HepG2 (cell line): ENCODE measurements around the gene TOGARAM1. TPM values are rescaled to one million over a fixed set of nuclear protein-coding genes. Genes with fewer than 3 reads are reported as not detected.

ENCODE experiments used
- ARID2 ChIP-seq: sonication (generic); formaldehyde crosslinking; IDR thresholded peaks from 2 replicates; pipeline ENCODE4 v1.8.1; 2022; ENCODE audit warnings: mild to moderate bottlenecking, missing genetic modification reagents, borderline replicate concordance
- EHMT2 ChIP-seq: fragments of 200-600 bp; sonication (generic); IDR thresholded peaks from 2 replicates; pipeline ENCODE4 v1.7.0; 2017; ENCODE audit warnings: antibody characterized with exemption, low read depth, low read length, borderline replicate concordance
- JDP2 ChIP-seq: sonication (generic); formaldehyde crosslinking; IDR thresholded peaks from 2 replicates; pipeline ENCODE4 v1.8.1; 2022; ENCODE audit warnings: missing genetic modification reagents, borderline replicate concordance
- PLRG1 ChIP-seq: fragments of 450-650 bp; conservative IDR thresholded peaks from 2 replicates; pipeline ENCODE4 v1.6.1; 2016
- PRMT3 ChIP-seq: sonication (generic); formaldehyde crosslinking; IDR thresholded peaks from 2 replicates; pipeline ENCODE4 v1.8.1; 2022; ENCODE audit warnings: low read depth, mild to moderate bottlenecking, moderate library complexity, missing genetic modification reagents, borderline replicate concordance
- RNF2 ChIP-seq: fragments of 450-650 bp; conservative IDR thresholded peaks from 2 replicates; pipeline ENCODE4 v1.6.1; 2016; ENCODE audit warnings: low read depth
- SOX13 ChIP-seq, 3 experiments: fragments of 450-650 bp in 1 of 3; sonication (generic) in 1 of 3; formaldehyde crosslinking in 1 of 3; IDR thresholded peaks in 2 of 3; conservative IDR thresholded peaks in 1 of 3; 2 replicates each; pipeline versions ENCODE4 v1.5.0 to v1.6.1; 2016 to 2020; ENCODE audit warnings: antibody characterized with exemption in 1 of 3, mild to moderate bottlenecking in 1 of 3, missing compliant biosample characterization in 1 of 3, missing genetic modification reagents in 1 of 3, moderate library complexity in 1 of 3
- ZNF101 ChIP-seq: sonication (generic); formaldehyde crosslinking; IDR thresholded peaks from 2 replicates; pipeline ENCODE4 v1.4.0; 2020; ENCODE audit warnings: mild to moderate bottlenecking, low read depth, missing genetic modification reagents, borderline replicate concordance
- ZNF143 ChIP-seq: sonication (generic); formaldehyde crosslinking; IDR thresholded peaks from 2 replicates; pipeline ENCODE4 v1.4.0; 2020; ENCODE audit warnings: missing genetic modification reagents
- ZNF703 ChIP-seq: sonication (generic); formaldehyde crosslinking; IDR thresholded peaks from 2 replicates; pipeline ENCODE4 v1.5.1; 2020; ENCODE audit warnings: missing genetic modification reagents, mild to moderate bottlenecking, moderate library complexity, borderline replicate concordance
- ZNF766 ChIP-seq: sonication (generic); formaldehyde crosslinking; IDR thresholded peaks from 2 replicates; pipeline ENCODE4 v1.5.0; 2020; ENCODE audit warnings: missing genetic modification reagents, borderline replicate concordance
- polyA plus RNA-seq, 8 experiments: library from polyadenylated mRNA; depleted of rRNA in 3 of 8; stranded (reverse) in 7 of 8; unstranded in 1 of 8; fragments of >200 nt; fragmentation: Illumina TruSeq in 4 of 8; extraction: Trizol in 4 of 8; gene quantifications; 2 replicates each; pipeline versions ENCODE4 v1.2.1 to v1.2.3, GENCODE V29; 2011 to 2016; ENCODE audit warnings: low read depth in 4 of 8, missing spikeins in 1 of 8, mixed read lengths in 1 of 8; ENCODE audit not compliant: insufficient read depth in 1 of 8
- total RNA-seq, 5 experiments: library from RNA; depleted of rRNA; stranded (reverse); fragments of >200 nt; fragmentation: Illumina TruSeq; extraction: Trizol; gene quantifications; 2 replicates each; pipeline ENCODE4 v1.2.3, GENCODE V29; 2016; ENCODE audit warnings: low read depth in 1 of 5
- TF ChIP-seq, protein P1 (sequence below): fragments of 450-650 bp; IDR thresholded peaks from 2 replicates; pipeline ENCODE4 v1.6.1; 2016
- TF ChIP-seq, protein P2 (sequence below): sonication (generic); formaldehyde crosslinking; IDR thresholded peaks from 2 replicates; pipeline ENCODE4 v1.9.0; 2021; ENCODE audit warnings: mild to moderate bottlenecking, missing genetic modification reagents
- TF ChIP-seq, protein P3 (sequence below): sonication (generic); formaldehyde crosslinking; IDR thresholded peaks from 2 replicates; pipeline ENCODE4 v1.5.0; 2020; ENCODE audit warnings: mild to moderate bottlenecking, missing genetic modification reagents
- TF ChIP-seq, protein P4 (sequence below): IDR thresholded peaks from 2 replicates; pipeline ENCODE4 v1.6.1; 2016; ENCODE audit warnings: missing compliant biosample characterization, missing genetic modification reagents, borderline replicate concordance

The TOGARAM1 gene
- total and polyA plus RNA-seq, 2 of the 13 experiments (the other 11 are each of a cell fraction or from before 2014, with no cell fraction given), result 5.6 to 9.8 TPM

DNA sequence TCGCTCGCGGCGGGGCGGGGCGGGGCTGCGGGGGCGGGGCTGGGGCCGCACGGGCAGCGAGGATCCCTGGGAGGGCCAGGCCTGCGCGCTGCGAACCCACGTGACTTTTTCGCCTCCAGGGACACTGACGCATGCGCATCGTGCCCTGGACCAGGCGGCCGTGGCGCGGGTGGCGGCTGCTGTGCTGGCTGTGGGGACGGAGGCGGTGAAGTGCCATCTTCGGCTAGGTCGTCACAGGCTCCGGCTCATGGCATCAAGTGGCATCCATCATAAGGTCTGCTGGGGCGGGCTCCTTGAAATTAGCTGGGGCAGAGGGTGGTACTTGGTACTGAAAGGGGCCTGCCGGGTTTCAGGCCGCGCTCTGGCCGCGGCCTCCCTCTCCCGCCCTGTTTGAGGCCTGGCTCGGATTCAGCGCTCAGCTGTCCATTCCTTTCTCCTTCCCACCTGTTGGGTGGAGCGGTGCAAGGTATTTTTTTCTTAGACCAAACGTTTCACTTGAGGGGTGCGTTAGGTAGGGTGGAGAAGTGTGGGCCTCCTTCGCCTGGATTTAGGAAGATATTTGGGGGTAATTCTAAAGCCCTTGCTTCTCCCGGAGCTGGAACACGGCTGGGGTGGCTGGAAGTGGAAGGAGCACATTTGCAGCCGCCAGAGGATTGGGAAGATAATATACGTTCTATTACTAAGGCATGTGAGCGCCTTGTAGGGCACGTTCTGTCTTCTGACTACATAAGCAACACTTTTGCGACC lies 122.2 kb downstream of the TOGARAM1 start, which contains the start of gene PRPF39 (continued):
- TF ChIP-seq, protein P1, sequence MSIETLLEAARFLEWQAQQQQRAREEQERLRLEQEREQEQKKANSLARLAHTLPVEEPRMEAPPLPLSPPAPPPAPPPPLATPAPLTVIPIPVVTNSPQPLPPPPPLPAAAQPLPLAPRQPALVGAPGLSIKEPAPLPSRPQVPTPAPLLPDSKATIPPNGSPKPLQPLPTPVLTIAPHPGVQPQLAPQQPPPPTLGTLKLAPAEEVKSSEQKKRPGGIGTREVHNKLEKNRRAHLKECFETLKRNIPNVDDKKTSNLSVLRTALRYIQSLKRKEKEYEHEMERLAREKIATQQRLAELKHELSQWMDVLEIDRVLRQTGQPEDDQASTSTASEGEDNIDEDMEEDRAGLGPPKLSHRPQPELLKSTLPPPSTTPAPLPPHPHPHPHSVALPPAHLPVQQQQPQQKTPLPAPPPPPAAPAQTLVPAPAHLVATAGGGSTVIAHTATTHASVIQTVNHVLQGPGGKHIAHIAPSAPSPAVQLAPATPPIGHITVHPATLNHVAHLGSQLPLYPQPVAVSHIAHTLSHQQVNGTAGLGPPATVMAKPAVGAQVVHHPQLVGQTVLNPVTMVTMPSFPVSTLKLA, result peak; percentile 87
- TF ChIP-seq PRMT3 (CRISPR knock-in tag) (0 out of 2 replicates have a peak, but pooled peaks have one; percentile 31), ZNF143 (CRISPR knock-in tag) (peak; percentile 53; the same call in 1 of the 2 replicates), JDP2 (no peak), SOX13 (IDR thresholded peaks at IDR 0.05) (no peak), SOX13 (CRISPR knock-in tag; conservative IDR thresholded peaks at IDR 0.05 in 1 of 2, IDR thresholded peaks at IDR 0.05 in 1 of 2) (no peak), ARID2 (0 out of 2 replicates have a peak, but pooled peaks have one; percentile 52), ZNF703 (CRISPR knock-in tag) (no peak), RNF2 (0 out of 2 replicates have a peak, but pooled peaks have one; percentile 47), ZNF766 (no peak), PLRG1 (no peak), EHMT2 (no peak), ZNF101 (no peak)
- TF ChIP-seq, protein P2, sequence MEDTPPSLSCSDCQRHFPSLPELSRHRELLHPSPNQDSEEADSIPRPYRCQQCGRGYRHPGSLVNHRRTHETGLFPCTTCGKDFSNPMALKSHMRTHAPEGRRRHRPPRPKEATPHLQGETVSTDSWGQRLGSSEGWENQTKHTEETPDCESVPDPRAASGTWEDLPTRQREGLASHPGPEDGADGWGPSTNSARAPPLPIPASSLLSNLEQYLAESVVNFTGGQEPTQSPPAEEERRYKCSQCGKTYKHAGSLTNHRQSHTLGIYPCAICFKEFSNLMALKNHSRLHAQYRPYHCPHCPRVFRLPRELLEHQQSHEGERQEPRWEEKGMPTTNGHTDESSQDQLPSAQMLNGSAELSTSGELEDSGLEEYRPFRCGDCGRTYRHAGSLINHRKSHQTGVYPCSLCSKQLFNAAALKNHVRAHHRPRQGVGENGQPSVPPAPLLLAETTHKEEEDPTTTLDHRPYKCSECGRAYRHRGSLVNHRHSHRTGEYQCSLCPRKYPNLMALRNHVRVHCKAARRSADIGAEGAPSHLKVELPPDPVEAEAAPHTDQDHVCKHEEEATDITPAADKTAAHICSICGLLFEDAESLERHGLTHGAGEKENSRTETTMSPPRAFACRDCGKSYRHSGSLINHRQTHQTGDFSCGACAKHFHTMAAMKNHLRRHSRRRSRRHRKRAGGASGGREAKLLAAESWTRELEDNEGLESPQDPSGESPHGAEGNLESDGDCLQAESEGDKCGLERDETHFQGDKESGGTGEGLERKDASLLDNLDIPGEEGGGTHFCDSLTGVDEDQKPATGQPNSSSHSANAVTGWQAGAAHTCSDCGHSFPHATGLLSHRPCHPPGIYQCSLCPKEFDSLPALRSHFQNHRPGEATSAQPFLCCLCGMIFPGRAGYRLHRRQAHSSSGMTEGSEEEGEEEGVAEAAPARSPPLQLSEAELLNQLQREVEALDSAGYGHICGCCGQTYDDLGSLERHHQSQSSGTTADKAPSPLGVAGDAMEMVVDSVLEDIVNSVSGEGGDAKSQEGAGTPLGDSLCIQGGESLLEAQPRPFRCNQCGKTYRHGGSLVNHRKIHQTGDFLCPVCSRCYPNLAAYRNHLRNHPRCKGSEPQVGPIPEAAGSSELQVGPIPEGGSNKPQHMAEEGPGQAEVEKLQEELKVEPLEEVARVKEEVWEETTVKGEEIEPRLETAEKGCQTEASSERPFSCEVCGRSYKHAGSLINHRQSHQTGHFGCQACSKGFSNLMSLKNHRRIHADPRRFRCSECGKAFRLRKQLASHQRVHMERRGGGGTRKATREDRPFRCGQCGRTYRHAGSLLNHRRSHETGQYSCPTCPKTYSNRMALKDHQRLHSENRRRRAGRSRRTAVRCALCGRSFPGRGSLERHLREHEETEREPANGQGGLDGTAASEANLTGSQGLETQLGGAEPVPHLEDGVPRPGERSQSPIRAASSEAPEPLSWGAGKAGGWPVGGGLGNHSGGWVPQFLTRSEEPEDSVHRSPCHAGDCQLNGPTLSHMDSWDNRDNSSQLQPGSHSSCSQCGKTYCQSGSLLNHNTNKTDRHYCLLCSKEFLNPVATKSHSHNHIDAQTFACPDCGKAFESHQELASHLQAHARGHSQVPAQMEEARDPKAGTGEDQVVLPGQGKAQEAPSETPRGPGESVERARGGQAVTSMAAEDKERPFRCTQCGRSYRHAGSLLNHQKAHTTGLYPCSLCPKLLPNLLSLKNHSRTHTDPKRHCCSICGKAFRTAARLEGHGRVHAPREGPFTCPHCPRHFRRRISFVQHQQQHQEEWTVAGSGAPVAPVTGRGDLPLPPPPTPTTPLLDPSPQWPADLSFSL (CRISPR knock-in tag), result no peak; the same call in 1 of the 2 replicates
- TF ChIP-seq, protein P3, sequence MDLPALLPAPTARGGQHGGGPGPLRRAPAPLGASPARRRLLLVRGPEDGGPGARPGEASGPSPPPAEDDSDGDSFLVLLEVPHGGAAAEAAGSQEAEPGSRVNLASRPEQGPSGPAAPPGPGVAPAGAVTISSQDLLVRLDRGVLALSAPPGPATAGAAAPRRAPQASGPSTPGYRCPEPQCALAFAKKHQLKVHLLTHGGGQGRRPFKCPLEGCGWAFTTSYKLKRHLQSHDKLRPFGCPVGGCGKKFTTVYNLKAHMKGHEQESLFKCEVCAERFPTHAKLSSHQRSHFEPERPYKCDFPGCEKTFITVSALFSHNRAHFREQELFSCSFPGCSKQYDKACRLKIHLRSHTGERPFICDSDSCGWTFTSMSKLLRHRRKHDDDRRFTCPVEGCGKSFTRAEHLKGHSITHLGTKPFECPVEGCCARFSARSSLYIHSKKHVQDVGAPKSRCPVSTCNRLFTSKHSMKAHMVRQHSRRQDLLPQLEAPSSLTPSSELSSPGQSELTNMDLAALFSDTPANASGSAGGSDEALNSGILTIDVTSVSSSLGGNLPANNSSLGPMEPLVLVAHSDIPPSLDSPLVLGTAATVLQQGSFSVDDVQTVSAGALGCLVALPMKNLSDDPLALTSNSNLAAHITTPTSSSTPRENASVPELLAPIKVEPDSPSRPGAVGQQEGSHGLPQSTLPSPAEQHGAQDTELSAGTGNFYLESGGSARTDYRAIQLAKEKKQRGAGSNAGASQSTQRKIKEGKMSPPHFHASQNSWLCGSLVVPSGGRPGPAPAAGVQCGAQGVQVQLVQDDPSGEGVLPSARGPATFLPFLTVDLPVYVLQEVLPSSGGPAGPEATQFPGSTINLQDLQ (CRISPR knock-in tag), result no peak
- TF ChIP-seq, protein P4, sequence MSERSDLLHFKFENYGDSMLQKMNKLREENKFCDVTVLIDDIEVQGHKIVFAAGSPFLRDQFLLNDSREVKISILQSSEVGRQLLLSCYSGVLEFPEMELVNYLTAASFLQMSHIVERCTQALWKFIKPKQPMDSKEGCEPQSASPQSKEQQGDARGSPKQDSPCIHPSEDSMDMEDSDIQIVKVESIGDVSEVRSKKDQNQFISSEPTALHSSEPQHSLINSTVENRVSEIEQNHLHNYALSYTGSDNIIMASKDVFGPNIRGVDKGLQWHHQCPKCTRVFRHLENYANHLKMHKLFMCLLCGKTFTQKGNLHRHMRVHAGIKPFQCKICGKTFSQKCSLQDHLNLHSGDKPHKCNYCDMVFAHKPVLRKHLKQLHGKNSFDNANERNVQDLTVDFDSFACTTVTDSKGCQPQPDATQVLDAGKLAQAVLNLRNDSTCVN (CRISPR knock-in tag), result peak; percentile 65
